GM12875 (cell line): Measurements from ENCODE around the gene CHRNB1.

ENCODE experiments used
- H3K4me3 ChIP-seq: one replicate; pipeline ENCODE4 v1.5.1; 2011; ENCODE audit warnings: low read depth, low read length, control low read depth
- CTCF ChIP-seq: IDR thresholded peaks from 2 replicates; pipeline ENCODE4 v1.5.1; 2011; ENCODE audit warnings: low read depth, mild to moderate bottlenecking, control low read depth, inconsistent platforms, low read length, moderate library complexity, borderline replicate concordance; ENCODE audit not compliant: insufficient read depth

CHRNB1 gene

DNA sequence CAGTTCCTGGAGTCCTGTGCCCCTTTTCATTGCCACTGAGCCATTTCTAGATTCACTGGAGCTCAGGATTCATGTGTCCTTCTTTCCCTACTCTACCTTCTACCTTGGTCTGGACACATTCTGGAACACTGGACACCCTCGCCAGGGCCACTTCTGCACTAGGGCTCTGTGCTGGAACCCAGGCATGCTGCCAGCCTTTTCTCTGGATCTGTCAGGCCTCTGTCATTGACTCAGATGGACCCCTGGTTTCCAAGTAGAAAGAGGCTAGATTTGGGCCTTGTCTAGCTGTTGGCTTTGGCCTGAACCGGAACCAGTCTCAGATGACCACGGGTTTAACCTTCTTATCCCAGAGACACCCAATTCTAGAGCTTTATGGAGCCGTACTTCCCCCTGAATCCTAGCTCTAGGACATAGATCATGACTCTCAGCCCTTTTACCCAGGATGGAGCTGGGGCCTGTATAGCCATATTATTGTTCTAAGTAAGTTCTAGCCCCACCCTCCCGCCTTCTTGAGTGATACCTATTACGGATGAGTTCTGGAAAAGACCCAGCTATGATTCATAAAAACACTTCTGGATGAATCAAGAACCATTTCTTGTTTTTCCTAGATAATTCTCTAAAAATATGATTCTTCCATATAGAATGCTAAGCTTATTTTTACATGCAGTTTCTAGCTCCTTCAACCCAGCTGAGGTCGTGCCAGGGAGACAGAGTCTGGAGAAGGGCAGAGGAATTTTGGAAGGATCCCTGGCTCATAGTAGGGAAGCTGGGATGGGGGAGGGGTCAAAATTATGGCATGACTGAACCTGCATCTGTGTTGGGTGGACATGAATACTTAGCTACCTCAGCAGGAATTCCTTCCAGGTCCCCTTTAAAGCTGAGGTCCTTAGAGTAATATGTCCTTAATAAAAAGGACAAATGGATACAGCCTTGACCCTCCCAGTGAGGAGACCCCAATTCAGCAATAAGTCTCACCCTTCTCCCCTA, 1.1 kb upstream of the CHRNB1 start:
- no peak overlapping the region for H3K4me3 ChIP-seq
- TF ChIP-seq CTCF, result no peak

- H3K4me3 ChIP-seq, result no peak overlapping the region
- TF ChIP-seq CTCF, result no peak
Observed at GRCh38 chr17:7445619-7445968, 733 bp downstream of the CHRNB1 start.

GRCh38 chr17:7448461-7448860, 3.6 kb downstream of the CHRNB1 start:
- no peak overlapping the region for H3K4me3 ChIP-seq
- no peak for TF ChIP-seq CTCF

DNA sequence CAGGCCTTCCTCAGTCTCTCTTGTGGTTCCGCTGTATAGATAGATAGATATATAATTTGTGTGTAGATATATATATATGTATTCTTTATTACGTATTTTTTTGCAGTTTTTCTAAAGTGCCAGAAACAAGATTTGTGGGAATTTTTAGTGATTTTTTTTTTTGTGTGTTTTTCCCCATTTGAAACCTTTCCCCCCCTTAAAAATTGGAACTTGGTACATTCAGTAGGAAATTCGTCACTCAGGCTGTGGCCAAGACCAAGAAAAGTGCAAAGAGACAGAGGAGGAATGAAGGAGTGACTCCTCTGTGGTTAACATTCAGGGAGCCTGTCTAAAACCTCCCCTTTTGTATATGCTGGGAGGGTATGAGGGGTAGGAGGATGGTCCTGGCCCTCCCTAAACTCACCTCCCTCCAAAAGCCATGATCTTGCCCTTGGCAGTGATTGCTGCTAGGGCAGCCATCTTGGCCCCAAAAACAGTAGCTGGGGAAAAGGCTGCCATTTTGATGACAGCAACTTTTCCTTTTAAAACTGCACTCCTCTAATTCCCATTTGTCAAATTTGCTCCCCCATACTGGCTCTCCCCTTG, 15.2 kb downstream of the CHRNB1 start:
- no peak overlapping the region for H3K4me3 ChIP-seq
- no peak for TF ChIP-seq CTCF

GRCh38 chr17:7460850-7461660, 16.2 kb downstream of the CHRNB1 start:
- no peak overlapping the region for H3K4me3 ChIP-seq
- TF ChIP-seq CTCF, result no peak

DNA sequence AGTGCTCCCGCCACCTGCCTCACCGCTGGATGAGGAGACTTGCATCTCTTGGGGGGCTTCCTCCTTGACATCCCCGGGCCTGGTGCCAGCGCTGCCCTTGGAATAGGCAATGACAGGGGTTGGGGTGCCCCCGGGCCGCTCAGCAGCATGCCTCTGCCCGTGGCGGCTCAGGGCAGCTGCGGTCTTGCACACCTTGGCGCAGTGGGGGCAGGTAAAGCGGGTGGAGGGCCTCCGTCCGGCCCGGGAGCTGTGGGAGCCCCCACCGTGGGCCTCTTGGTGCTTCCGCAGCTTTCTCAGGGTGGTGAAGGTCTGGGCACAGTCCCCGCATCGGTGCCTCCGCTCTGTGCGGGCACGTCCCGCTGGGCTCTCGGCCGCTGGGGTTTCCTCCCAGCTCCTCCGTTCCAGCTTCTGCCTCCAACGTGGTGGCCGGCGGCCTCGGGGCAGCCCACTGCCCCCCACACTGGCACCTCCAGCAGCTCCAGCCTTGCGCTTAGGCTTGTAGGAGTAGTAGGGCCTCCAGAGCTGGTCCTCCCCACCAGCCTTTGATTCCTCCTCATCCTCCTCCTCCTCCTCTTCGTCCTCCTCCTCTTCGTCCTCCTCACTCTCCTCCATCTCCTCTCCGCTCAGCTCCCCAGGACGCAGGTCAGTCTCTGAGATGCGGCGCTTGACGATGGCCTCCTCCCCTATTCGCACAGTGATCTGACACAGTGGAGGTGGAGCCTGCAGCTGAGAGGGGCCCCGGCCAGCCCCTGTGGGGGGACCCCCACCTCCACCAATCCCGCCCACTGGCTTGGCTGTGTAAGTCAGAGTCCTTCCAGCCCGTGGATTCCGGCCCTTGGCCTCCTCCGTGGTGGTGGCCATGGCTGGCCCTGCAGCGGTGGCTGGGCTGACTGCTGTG, 17.9 kb downstream of the CHRNB1 start:
- TF ChIP-seq CTCF, result no peak
- no peak overlapping the region for H3K4me3 ChIP-seq
